ENCODE measurements around the gene MYLK. TPM values are rescaled to one million over a fixed set of nuclear protein-coding genes. Genes with fewer than 3 reads are reported as not detected.

MYLK gene
- total RNA-seq, 1 donor from 2014 or later, result 11.1 TPM

DNA sequence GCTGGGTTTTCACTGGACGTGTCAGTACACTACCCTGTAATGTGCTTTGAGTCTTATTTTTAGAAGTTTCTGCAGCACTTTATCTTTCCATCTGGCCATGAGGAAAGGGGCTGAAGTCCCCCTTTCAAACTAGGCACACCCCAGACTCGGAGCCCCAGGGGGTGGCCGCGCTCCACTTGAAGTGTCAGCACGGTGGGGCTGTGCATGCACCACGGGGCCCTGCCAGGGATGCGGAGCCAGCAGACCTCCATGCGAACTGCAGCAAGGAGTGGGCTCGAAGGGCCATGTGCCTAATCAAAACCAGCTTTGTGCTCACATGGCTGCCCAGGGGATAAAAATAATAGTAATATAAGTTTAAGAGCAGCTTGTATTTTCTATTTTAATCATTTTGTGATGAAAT, 198.4 kb downstream of the MYLK start:
- Histone ChIP-seq H3K4me3 (no peak overlapping the region), H3K27me3 (ENCODE audit: low read depth) (no peaks in the 10 kb centered on the region), H3K9me3 (replicated peaks) (no peaks in the 10 kb centered on the region), H3K27ac (replicated peaks) (peak overlapping the region; percentile 19), H3K4me1 (peaks cover 14% of the 10 kb centered on the region), H3K36me3 (no peaks in the 10 kb centered on the region)
- DNase-seq, result no peak
- intact Hi-C loops (cut with micrococcal nuclease), result no loop called here
- TF ChIP-seq, protein P1, sequence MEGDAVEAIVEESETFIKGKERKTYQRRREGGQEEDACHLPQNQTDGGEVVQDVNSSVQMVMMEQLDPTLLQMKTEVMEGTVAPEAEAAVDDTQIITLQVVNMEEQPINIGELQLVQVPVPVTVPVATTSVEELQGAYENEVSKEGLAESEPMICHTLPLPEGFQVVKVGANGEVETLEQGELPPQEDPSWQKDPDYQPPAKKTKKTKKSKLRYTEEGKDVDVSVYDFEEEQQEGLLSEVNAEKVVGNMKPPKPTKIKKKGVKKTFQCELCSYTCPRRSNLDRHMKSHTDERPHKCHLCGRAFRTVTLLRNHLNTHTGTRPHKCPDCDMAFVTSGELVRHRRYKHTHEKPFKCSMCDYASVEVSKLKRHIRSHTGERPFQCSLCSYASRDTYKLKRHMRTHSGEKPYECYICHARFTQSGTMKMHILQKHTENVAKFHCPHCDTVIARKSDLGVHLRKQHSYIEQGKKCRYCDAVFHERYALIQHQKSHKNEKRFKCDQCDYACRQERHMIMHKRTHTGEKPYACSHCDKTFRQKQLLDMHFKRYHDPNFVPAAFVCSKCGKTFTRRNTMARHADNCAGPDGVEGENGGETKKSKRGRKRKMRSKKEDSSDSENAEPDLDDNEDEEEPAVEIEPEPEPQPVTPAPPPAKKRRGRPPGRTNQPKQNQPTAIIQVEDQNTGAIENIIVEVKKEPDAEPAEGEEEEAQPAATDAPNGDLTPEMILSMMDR (IDR thresholded peaks at IDR 0.05; ENCODE audit: borderline replicate concordance), result no peak

DNA sequence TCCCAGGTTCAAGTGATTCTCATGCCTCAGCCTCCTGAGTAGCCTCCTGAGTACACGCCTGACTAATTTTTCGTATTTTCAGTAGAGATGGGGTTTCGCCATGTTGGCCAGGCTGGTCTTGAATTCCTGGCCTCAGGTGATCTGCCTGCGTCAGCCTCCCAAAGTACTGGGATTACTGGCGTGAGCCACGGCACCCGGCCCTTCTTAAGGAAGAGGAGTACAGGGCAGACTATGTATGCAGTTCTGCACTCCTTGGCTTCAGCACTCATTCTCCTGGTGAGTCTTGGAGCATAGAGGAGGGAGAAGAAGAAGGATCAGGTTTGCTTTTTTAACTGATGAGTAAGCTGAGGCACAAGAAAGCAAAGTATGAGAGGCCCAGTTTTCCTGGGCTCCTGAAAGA, 199.5 kb downstream of the MYLK start:
- Histone ChIP-seq H3K27me3 (ENCODE audit: low read depth) (no peaks in the 10 kb centered on the region), H3K36me3 (no peaks in the 10 kb centered on the region), H3K4me1 (peaks cover 16% of the 10 kb centered on the region), H3K4me3 (no peak overlapping the region), H3K9me3 (replicated peaks) (no peaks in the 10 kb centered on the region), H3K27ac (replicated peaks) (no peak overlapping the region)
- intact Hi-C loops (cut with micrococcal nuclease), result no loop called here
- TF ChIP-seq, protein P1 (IDR thresholded peaks at IDR 0.05; ENCODE audit: borderline replicate concordance), result no peak
- no peak for DNase-seq

DNA sequence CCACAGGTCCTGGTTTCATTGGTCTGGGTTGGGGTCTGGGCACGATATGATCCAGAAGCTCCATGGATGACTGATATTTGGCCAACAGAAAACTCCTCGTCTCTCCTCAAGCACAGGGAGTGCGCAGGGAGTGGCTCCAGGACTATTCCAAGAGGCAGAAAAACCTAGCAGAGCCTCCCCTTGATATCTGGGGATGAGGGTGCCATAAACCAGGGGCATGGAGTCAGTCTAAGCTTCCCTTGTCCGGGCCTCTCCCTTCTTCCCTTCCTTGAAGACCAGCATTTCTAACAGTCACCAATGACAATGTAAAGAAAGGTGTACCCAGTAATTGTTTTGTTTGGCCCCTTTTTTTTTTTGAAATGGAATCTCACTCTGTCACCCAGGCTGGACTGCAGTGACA, 199.9 kb downstream of the MYLK start:
- DNase-seq, result no peak
- Histone ChIP-seq H3K9me3 (replicated peaks) (no peaks in the 10 kb centered on the region), H3K4me3 (no peak overlapping the region), H3K36me3 (no peaks in the 10 kb centered on the region), H3K27ac (replicated peaks) (no peak overlapping the region), H3K27me3 (ENCODE audit: low read depth) (no peaks in the 10 kb centered on the region), H3K4me1 (peaks cover 16% of the 10 kb centered on the region)
- TF ChIP-seq, protein P1 (IDR thresholded peaks at IDR 0.05; ENCODE audit: borderline replicate concordance), result no peak
- intact Hi-C loops (cut with micrococcal nuclease), result no loop called here

DNA sequence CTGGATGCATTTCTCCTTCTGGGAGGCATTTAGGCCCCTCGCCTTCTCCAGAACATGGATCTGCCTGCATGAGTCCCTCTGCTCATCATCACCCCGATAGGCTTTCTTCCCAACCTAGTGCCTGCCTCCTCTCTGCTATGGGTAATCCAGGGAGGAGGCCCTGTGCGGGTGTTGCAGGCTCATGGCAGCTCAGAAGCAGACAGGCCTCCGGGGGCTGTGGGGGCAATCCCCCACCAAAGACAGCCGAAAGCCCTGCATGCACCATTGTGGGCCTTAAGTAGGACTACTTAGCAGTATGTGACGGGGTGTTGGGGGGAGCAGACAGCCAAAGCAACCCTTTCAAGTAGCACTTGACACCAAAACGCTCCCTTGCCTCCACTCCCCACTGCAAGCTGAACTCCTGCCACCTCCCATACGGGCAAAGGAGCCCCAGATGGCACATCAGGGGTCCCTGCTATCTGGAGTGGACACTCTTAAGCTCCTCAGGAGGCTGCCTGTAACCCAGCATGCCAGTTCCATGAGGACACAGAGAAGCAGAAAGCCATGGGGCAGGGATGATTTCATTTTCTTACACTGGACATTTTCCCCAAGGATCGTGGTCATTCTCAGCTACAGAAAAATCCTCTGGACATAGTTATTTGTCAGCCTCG, 200.5 kb downstream of the MYLK start:
- DNase-seq, result no peak
- Histone ChIP-seq H3K27ac (replicated peaks) (no peak overlapping the region), H3K4me3 (no peak overlapping the region), H3K27me3 (ENCODE audit: low read depth) (no peaks in the 10 kb centered on the region), H3K4me1 (peaks cover 16% of the 10 kb centered on the region), H3K36me3 (no peaks in the 10 kb centered on the region), H3K9me3 (replicated peaks) (no peaks in the 10 kb centered on the region)
- intact Hi-C loops (cut with micrococcal nuclease), result no loop called here
- TF ChIP-seq, protein P1 (IDR thresholded peaks at IDR 0.05; ENCODE audit: borderline replicate concordance), result no peak

DNA sequence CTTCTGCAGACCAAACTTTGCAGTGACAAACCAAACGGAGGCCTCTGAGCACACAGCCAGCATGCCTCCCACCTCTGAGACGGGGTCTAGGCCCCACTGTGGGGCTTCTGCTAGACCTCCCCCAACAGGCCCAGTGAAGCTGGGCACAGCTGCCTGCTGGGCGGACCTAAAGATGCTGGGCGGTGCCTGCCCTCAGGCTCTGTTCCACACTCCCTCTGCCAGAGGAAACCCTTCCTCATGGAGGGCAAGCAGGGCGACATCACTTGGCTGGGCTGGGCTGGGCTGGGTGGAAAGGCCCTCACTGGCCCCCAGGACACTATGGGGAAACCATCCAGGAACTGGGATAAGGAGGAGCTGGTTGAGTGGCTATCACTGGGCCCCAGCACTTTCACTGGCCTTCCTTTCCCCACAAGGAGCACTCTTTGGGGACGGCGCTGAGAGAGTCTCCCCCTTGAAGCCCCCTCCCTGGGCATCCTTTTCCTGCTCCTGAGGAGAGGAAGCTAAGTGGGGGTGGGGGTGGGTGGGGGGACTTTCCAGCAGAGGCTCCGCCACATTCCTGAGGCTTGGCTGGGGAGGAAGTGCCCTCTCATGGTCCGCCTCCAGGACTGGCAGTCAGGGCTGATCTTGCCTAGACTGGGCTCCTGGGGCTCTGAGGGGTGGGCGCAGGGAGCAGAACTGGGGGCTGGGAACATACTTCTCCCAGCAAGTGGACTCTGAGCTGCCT, 201.2 kb downstream of the MYLK start:
- intact Hi-C loops (cut with micrococcal nuclease), result no loop called here
- Histone ChIP-seq H3K9me3 (replicated peaks) (no peaks in the 10 kb centered on the region), H3K27me3 (ENCODE audit: low read depth) (no peaks in the 10 kb centered on the region), H3K4me1 (peaks cover 15% of the 10 kb centered on the region), H3K36me3 (no peaks in the 10 kb centered on the region), H3K27ac (replicated peaks) (no peak overlapping the region), H3K4me3 (no peak overlapping the region)
- no peak for DNase-seq
- TF ChIP-seq, protein P1 (IDR thresholded peaks at IDR 0.05; ENCODE audit: borderline replicate concordance), result no peak

Data from left ventricle myocardium inferior (tissue), 1 donor.